ENCODE data around the gene NOLC1.

Gene NOLC1

GRCh38 chr10:102151774-102152544, at the start of gene NOLC1:
Gene NOLC1 (plus strand): TSS chr10:102152389. CDS start chr10:102152411, 22 bp downstream.
- DNase-seq (ENCODE audit: low read depth in 2 of 2) = peak; percentile 100

- DNase-seq (ENCODE audit: low read depth in 2 of 2) = no peak
Measured at GRCh38 chr10:102102421-102102820, 49.8 kb upstream of the NOLC1 start.

DNA sequence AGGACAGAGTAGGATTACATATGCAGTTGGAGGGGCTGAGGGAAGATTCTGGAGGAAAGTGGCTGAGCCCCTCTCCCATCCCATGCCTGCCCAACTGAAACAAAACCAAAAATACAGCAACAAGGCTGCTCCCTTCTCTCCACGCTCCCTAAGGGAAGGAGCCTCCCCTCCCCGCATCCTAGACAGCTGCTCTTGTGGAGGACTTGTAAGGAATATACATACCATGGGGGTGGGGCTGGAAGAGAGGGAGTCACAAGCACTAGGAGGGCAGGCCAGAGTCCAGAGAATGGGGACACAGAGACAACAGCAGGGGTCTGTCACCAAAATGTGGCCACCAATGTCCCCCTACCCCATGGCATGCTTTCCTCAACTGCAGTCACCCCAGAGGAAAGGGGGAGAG, 45.2 kb upstream of the NOLC1 start:
- no peak for DNase-seq (ENCODE audit: low read depth in 2 of 2)

- DNase-seq (ENCODE audit: low read depth in 2 of 2) = no peak
Measured at GRCh38 chr10:102109166-102110116, 42.7 kb upstream of the NOLC1 start.

GRCh38 chr10:102111276-102111675, 40.9 kb upstream of the NOLC1 start:
- DNase-seq (ENCODE audit: low read depth in 2 of 2) = no peak

DNA sequence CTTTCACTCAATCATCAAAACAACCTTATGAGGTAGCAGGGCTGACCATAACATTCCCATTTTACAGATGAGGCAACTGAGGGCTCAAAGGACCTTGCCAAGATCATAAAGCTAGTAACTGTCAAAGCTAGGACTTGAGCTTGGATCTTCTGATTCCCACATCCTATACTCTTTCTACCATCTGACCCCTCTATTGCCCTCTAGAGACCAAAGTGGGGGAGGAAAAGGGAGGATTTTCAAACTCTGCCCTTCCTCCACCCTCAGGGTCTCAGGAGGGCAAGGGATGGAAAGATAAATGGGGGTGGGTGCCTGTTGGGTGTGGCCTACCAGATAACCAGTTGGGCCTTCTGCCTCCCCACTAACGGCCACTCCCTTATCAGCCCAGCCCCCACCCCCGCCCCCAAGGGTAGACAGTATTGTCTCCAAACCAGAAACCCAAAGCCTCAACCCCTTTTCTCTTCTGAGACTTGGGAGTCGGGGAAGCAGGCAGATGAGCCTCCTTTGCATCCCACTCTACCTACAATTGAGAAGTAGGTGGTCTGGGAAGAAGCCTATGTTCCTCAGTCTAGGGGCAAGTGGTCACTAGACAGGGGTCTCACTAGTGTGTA, 39.9 kb upstream of the NOLC1 start:
- DNase-seq (ENCODE audit: low read depth in 2 of 2) = no peak

- no peak for DNase-seq (ENCODE audit: low read depth in 2 of 2)
Measured at GRCh38 chr10:102113261-102113955, 38.8 kb upstream of the NOLC1 start.

- no peak for DNase-seq (ENCODE audit: low read depth in 2 of 2)
Measured at GRCh38 chr10:102113956-102114857, 38.0 kb upstream of the NOLC1 start.

DNA sequence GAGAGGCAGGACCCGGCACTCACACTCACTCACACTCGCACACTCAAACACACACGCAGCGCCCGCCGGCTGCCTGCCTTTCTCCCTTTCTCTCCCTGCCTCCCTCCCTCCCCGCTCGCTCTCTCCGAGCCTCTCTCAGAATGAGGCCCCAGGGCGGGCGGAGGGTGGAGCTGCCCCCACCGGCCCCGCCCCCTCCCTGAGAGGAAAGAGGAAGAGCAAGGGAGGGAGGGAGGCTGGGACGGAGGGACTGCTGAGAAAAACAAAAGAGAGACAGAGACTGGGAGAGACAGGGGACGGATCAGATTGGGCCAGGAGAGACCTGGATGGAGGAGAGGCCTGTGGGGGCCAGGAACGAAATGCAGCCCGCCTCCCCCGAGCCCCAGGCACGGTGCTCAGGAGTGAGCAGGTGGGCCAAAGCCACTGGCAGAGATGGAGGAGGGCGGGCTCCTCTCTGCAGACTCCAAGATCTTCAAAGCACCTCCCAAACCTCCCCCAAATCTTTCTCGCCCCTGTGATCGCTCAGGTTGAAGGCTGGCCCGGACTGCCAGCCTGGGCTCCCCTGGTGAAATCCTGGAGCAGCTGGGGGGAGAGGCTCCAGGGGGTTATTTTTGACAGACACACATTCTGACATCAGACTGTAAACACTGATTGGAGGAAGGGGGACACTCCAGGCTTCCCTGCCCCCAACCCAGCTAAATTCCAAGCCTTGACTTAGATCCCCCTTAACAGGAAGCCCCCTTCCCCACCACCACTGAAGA, 37.1 kb upstream of the NOLC1 start:
- peak; percentile 73 to 88 for DNase-seq (ENCODE audit: low read depth in 2 of 2)

- no peak for DNase-seq (ENCODE audit: low read depth in 2 of 2)
Measured at GRCh38 chr10:102115775-102116174, 36.4 kb upstream of the NOLC1 start.

DNA sequence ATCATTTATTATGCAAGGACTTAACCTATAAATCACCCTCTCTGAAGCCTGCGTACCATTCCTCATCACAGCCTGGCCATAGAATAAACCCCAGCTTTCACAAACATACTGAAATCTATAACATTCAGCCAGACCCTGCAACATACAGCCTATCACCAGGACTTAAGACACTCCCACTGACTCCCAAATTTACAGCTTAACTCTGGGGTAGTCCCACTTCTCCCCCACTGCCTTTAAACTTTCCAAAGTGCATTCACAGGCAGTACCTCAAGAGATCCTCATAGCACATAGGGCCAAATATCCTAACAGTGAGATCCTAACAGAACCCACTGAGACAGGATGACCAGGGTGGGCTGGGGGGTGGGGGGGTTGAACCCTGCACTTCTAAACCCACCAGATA, 35.5 kb upstream of the NOLC1 start:
- DNase-seq (ENCODE audit: low read depth in 2 of 2) = no peak

DNA sequence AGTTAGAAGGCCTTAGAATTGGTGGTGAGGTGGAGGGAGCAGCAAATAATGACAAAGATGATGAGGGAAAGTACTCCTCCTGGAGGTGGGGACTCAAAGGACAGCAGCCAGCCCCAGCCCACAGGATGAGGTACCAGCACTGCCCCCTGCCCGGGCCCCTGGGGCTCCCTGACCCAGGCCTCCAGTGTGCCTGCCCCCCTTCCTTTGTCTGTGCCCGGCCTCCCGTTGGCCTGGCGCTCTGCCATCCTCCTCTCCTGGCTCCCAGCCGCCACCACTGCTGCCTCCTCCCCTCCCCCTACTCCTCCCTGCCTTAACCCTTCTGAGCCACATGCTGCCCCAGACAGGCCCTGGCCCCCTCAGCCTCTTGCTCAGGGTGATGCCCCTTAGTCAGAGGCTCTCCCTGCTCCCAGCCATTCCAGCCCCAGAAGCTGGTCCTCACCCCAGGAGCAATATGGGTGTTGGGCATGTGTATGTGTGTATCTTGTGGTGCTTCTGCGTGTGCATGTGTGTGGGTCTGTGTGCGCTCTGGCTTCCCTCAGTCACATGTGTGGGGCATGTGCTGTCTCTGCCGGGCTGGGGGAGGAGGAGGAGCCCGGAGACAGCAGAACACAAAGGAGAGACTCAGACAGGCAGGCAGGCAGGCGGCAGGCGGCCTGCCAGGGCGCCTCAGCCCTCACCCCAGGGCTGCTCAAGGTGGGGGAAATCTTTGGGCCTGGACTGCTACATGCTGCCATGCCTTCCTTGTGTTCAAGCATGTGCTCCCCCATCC, 34.6 kb upstream of the NOLC1 start:
- DNase-seq (ENCODE audit: low read depth in 2 of 2) = peak; percentile 41 to 48

- no peak for DNase-seq (ENCODE audit: low read depth in 2 of 2)
Measured at GRCh38 chr10:102118867-102119266, 33.3 kb upstream of the NOLC1 start.

- peak in 1 of 2 experiments; percentile 56 for DNase-seq (ENCODE audit: low read depth in 2 of 2)
Measured at GRCh38 chr10:102119417-102120141, 32.6 kb upstream of the NOLC1 start.

- DNase-seq (ENCODE audit: low read depth in 2 of 2) = peak; percentile 42 to 60
Measured at GRCh38 chr10:102120142-102120990, 31.8 kb upstream of the NOLC1 start, which contains the start of gene LDB1. Gene LDB1 (minus strand): TSS chr10:102120368. CDS start chr10:102120110, 258 bp downstream.

- no peak for DNase-seq (ENCODE audit: low read depth in 2 of 2)
Measured at GRCh38 chr10:102120991-102121738, 31.0 kb upstream of the NOLC1 start.

All from stimulated activated CD4-positive, alpha-beta T cell treated with anti-CD3 and anti-CD28 coated beads, Interleukin-12 subunit alpha, Interleukin-12 subunit beta, amount 100 ng/mL, for 24 hours (primary cell).